Stimulated activated CD8-positive, alpha-beta memory T cell treated with anti-CD3 and anti-CD28 coated beads, Interleukin-7, amount 100 ng/mL, for 1 hour (primary cell): ENCODE data around the gene TMEM164.

Source experiments
- DNase-seq, 2 donors: peaks; one replicate each; pipeline ENCODE4 v3.0.0-alpha.2; 2020; ENCODE audit warnings: low read depth in 2 of 2

TMEM164 gene

DNA sequence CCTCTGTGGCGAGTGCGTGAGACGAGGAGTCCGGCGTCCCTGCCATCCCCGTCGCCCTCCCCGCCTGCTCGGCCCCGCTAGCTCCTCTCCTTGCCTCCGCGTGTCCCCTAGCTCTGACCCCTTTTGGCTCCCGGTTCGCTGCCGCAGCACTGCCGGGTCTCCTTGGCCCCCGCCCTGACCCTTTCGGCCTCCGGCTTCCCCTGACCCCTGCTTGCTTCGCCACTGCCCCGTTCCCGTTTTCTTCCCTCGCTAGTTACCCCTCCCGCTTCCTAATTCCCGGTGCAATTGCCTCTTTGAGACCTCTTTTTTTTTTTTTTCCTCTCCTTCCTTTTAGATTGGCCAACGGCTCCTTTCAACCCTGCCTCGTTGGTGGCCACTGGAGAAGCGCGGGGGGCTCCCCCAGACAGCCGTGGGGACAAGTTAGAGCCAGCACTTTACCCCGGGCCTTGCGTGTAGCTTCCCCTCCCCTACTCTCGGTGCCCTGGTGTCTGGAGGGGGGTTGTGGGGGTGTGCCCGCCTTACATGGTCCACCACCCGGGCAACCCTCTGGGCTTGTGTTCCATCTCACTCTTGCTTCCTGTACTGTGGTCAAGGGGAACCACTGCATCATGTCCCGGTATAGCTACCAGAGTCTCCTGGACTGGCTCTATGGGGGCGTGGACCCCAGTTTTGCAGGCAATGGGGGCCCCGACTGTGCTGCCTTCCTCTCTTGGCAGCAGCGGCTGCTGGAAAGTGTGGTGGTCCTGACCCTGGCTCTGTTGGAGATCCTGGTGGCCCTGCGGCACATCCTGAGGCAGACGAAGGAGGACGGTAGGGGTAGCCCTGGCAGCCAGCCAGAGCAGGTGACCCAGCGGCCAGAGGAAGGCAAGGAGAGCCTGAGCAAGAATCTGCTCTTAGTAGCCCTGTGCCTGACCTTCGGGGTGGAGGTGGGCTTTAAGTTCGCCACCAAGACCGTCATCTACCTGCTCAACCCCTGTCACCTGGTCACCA is 548 bp downstream of the TMEM164 start:
- no peak for DNase-seq

DNA sequence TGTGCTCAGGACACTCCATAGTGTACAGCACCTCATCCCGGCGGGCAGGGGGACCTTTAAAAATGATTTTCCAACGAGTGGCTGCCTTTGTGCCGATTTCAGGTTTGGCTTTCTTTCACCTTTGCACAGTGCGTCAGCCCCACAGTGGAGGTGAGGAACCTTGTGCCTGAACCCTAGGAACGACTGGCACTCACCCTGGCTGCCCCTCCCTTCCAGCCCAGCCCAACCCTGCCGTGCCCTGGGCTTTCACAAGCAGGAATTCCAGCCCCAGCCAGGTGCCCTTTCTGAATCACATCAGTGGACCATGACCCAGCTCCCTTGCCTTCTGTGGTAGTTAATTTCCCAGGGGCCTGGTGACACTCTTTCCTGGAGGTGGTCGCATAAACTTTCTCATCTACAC is 1.3 kb downstream of the TMEM164 start:
- no peak for DNase-seq

DNA sequence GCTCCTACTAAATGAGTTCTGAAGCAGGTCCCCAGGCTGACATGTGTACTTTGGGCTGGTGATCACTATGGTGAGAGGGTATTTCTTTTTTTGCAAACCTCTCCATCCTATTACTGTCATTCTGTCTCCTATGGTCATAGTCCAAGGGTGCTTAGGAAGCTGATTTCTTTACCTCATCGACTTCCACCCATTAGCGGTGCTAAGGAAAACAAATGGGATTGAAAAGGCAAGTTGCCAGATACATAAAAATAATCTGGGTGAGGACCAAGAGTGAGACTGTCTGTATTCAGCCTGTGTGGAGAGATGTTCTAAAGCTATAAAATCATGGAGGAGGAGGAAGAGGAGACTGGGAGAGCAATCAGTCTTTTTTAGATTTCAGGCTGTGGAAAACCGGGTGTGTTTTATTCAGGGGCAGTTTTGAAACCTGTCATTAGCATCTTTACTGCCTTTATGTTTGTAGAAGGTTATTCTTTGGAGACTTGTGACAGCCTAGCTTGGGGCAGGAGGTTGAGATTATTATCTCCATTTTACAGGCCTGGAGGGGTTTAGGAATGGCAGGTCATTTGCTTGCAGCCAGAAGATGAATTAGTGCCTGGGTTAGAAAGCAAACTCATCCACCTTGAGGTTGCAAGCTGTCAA is 1.9 kb downstream of the TMEM164 start:
- DNase-seq, result no peak

GRCh38 chrX:110006161-110006560 is 3.2 kb downstream of the TMEM164 start:
- DNase-seq, result no peak

DNA sequence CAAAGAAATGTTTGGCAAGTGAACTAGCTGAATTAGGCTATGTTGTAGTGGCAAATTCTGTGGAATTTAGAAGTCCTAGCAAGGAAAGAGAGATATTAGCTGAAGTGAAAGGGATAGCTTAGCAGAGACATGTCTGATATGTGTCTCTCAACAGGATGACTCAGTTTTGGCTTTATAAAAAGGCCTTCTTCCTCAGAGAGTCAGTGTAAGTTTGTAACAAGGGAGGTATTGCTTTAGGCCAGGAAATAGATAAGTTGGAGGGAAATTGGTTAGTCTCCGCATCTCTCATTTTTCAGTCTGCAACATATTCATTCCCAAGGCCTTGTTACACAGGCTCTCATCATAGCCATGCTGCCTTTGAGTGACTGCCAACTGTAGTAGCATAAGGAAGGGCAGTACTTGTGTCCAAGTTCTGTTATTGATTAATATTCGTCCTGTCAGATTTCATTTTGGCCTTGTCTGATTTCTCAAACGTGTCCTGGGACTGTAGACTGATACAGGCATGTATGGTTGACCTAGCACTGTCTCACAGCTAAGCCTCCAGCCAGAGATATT is 4.0 kb downstream of the TMEM164 start:
- DNase-seq, result no peak

DNA sequence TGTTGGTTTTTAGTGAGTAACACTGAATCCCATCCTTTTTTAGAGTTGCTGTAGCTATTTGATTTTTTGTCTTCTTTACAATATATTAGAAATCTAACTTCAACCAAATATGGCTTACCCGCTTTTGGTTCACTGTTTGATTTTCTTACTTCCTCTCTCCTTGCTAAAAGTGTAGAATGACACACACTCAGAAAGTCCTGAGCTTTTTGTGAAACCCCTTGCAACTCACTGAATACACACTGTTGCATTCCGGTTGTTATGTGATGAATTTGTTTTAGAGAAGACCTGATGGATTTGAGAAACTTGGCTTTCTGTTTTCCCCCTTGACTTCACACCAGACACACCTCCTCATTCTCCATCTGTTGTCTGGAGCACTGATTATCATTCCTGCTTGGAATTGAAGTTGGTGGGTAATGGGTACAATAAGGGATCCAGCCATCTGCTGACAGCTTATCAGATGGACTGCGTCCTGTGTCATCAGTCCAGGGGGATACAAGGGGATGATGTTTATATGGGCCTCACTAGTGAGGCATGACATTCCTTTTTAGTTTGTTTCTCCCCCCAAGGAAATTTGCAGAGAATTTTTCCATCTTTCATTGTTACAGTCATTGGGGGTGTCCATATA is 5.2 kb downstream of the TMEM164 start:
- DNase-seq, result no peak

DNA sequence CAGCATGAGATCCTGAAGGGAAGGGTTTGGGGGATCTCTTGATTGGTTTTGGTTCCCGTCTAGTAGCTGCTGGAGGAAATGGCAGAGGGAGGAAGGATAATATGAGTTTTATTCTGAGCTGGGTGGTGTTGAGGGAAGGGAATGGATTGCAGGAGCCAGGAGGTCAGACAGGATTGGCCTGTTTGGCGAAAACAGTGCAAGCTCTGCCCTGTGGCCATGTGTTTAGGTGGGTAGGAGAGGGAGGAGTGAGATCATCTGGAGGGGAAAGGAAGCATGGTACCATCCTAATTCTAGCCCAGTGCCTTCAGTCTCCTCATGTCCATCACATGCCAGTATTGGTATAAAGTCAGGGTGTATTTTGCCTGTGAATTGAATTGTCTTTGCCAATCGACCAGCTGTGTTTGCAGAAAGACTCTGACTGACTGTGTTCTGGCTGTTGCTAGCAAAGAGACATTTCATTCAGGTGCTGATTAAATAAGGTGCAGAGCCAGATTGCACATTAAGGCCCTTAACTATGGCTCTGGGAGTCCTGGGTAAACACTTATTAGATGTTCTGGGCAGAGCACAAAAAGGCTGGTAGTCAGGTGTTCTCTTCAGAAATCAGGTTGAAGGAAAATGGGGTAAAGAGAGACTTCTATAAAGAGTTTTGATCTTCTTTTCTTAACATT is 10.0 kb downstream of the TMEM164 start:
- DNase-seq, result no peak

DNA sequence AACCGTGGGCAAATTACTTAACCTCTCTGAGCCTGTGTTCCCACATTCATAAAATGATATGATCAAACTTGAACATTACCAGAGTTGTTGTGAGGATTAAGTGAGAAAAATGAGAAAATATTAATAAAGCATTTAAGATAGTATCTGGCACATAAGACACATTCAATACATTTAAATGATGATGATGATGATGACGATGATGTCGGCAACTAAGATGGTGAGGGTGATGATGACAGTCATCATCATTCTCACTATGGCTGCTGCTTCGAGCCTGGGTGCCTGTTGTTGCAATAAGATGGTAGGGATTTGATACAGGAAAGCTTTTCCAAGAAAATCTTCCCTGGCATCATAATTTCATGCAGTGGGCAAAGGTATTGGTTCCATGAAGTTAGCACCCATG is 11.1 kb downstream of the TMEM164 start:
- DNase-seq, result no peak

- DNase-seq, result no peak
These were observed 12.1 kb downstream of the TMEM164 start for GRCh38 chrX:110015032-110015431.

- DNase-seq, result no peak
These were observed 13.0 kb downstream of the TMEM164 start for GRCh38 chrX:110015915-110016314.

DNA sequence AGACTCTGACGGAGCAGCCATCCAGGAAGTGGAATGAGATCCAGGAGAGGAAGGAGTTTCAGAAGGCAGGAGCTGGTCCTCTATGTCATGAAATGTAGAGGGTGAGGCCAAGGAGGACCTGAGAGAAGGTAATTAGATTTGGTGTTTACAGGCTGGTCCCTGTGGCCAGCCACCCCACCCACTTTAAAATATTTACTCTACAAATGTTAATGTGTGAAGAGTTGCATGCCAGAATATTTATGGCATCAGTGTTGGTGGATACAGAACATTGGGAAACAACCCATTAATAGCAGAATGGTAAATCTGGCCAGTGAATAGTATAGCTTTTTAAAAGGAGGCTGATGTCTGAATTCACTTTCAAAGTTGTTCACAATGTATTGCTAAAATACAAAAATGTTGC is 17.6 kb downstream of the TMEM164 start:
- DNase-seq, result no peak

GRCh38 chrX:110021258-110022022 is 18.5 kb downstream of the TMEM164 start:
- DNase-seq, result no peak

GRCh38 chrX:110022599-110023448 is 19.9 kb downstream of the TMEM164 start:
- no peak for DNase-seq

DNA sequence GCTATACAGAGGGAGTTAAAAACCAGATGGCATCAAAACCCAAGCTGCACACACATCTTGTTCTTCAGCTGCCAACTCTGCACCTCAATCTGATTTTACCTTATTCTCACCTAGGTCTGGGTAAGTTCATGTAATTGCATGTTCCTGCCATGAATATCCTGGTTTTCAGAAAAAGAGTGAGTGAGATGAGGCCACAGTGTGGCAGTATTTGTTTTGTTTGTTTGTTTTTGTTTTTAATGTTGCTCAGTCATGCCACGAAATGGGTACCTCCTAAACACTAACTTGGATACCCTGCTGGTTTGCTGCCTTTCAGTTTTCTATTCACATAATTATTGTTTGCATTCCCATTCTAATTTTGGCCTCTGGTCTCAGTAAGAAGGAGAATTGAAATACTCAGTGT is 22.5 kb downstream of the TMEM164 start:
- no peak for DNase-seq

DNA sequence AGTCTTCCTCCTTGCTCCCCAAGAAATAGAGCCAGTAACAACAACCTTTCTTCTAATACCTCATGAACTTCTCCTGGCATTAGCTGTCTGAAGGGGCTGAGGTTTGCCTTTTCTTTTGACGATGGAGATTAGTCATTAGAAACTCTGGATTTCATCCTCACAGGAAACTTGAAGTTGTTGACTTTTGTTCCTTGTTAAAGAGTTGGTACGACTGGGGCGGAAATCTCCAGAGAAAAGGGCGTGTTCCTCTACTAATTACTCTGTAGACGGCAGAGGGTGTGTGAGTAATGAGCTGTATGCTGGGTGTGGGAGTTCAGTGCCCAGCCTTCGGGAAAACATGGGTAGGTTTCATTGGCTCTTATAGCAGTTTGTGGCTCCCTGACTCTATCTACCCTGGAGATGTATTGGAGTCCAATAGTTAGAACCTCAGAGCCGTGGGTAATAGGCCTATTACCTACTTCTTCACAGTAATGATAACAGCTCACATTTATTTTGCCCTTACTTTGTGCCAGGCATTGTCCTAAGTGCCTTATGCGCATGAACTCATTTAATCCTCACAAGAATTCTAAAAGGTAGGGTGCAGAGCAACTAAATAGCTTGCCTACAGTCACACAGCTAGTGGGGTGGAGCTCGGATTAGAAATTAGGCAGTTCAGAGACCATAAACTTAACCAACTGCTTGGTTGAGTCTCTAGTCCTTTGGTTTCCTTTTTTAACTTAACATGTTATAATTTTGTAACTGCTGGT is 23.4 kb downstream of the TMEM164 start:
- DNase-seq, result no peak

DNA sequence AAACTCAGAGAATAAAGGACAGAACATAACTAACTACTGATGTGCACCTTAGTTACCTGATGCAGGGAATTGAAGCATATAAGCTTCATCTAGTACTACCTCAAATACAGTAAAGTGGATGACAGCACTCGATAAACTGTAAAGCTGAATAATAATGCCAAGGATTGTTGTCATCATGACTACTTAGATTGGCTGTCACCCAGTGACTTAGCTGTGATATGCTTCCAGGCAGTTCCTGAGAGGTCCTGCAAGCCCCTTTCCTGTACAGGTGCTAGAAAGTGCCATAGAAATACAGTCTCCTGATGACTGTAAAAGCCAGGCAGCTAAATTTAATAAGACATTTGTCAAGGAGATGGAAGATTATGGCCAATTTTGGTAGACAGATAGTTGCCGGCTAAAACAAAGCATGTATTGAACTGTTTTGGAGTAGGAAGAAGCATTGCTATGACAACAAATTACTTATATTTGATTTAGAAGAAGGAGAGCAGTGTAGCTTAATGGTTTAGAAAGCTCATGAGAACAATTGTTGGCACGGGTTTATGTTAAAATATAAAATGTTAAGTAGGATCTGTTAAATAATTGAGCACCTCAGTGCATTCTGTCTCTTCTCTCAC is 29.7 kb downstream of the TMEM164 start:
- DNase-seq, result no peak

DNA sequence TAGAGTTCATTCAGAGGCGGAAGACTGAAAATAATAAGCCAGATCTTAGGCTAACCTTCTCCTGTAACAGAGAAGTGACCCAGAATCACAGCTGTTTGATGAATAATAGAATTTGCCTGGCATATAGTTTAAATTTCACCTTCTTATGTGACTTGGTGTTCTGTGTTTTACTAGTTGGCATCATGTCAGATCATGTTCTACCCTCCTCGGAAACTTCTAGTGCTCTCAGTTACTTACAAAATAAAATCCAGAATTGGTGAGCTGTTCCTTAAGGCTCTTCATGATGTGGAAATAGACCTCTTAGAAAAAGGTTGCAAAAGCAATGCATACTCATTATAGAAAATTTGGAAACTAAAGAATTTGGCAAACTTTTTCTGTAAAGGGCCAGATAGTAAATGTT is 31.1 kb downstream of the TMEM164 start:
- no peak for DNase-seq

DNA sequence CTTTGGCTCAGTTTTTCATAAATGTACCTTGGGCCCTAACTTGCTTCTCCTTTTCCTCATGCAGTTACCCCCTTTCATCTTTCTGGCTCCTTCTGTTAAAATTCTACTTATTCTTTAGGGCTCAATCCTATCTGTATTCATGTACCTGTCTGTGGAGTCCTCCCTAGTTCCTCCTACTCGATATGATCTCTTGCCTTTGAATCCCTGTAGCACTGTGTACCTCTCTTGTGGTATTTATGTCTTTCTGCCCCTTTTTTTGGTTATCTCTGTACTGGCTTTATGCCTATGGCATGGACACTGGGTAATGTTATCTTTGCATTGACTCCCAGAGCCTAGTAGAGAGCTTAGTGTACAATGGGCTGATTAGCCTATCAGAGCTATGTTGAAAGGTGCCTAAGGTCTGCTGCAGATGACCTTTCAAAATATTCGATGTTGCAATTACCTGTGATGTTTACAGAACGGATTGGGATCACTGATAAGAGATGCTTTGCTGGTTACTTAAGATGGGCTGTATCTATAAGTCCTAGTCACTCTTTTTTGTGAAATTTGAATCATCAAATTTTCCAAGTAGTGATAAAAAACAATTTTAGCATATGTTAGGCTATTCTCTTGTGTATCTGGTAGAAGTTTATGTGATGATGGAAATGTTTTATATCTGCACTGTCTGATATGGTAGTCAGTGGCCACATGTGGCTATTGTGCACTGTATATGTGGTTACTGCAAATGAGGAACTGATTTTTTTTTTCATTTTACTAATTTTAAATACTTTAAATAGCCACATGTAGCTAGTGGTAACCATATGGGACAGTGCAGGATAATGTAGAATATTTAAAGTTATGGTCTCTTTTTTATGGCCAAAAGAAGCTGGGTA is 33.5 kb downstream of the TMEM164 start:
- DNase-seq, result no peak
